IPS-NIHi11 (cell line): ENCODE results near the gene AP3D1.

Source experiments
- DNase-seq: peaks from one replicate; pipeline ENCODE4 v3.0.0; 2012; ENCODE audit warnings: mixed read lengths, low spot score

The AP3D1 gene

DNA sequence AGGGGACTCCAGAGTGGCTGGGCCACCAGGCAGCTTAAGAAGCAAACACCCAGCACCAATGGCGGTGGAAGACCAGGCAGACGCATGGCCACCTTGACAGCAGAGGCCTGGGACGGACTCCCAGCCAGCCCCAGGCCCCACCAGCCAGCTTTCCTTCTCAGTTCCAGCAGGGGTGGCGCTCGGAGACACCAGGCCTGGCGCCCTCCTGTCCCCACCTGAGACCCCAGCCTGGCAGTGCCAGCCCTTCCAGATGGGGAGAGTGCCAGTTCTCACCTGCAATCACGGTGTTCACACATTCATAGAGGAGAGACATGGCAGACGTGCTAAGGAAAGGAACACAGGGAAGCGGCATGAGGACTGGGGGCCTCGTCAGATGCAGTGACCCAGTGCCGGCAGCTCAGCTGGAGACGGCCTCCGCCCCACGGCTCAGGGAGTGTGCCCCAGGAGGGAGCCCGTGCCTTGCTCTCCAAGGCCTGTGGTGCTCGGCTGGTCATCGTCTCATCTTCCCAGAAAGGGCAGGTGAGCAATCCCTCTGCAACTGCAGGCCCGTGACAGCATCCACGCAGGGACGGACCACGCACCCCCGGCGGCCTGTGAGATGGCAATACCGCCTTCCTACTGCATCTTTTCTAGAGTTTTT, 24.4 kb downstream of the AP3D1 start:
- no peak for DNase-seq

DNA sequence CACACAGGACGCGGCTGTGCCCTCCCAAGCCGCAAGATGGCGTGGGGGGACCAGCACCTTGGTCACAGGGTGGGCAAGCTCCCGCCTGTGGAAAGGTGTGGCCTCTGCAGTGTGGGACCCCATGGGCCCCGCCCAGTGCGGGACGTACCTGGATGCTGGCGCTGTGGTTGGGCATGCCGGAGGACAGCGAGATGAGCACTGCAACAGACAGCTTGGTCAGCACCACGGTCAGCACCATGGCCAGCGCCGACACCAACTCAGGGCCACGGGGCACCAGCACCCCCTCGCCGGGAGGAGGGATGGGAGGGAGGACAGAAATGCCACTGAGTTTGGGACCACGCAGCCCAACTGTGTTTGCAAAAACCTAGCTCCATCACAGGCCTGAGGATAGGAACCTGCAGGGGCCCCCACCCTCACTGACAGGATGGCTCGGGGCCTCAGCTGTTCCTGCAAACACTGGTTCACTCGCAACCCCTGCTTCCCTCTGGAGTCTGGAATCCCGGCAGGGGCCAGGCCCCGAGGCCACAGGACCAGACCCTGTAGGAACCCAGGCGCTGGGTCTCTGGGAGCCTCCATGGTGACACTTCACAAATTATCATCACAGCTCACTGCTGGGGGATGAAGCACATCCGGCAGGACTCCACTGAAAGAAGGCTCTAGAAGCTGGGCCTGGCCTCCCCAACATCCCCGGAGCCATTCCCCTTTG, 27.5 kb downstream of the AP3D1 start:
- DNase-seq, result peak; percentile 93

GRCh38 chr19:2122982-2123381, 28.4 kb downstream of the AP3D1 start:
- no peak for DNase-seq

DNA sequence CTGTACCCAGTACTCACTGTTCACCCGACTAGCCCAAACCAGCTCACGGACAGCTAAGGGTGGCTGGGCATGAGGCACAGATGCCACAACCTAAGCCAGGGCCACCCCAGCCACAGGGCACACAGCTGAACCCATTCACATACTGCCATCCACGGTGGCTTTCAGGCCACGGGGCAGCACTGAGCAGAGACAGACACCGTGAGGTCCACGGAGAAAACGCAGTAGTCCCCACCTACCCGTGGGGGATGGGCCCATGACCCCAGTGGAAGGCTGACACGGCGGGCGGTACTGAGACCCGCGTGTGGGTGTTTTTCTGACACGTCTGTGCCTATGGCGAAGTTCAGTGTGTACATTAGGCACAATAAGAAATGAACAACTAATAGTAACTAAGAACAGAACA, 29.1 kb downstream of the AP3D1 start:
- DNase-seq, result no peak

DNA sequence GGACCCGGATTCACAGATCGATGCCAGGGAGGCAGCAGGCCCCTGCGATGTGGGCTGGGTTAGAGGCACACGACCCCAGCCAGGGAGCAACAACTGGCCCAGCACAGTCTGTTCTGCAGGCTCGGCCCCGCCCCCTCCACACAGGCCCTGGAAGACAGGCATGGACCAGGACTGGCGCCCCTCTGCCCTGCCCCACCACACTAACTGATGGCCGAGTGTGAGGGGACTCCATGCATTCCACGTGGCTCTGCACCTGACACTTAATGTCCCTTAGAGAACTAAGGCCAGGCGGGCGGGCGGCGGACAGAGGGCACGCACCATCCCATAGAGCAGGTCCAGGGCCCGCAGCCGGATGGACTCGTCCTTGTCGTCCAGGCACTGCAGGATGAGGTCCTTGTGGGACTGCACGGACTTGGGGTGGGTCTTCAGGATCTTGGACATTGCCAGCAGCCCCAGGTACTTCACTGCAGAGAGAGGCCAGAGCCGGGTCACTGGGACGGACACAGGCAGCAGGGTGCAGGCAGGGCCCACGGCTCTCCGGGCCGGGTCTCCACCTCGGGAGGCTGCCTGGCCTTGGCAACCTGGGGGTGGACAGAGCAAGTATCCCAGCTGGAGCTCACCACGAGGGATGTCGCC, 29.8 kb downstream of the AP3D1 start:
- DNase-seq, result no peak

GRCh38 chr19:2120821-2121220, 30.5 kb downstream of the AP3D1 start:
- no peak for DNase-seq

DNA sequence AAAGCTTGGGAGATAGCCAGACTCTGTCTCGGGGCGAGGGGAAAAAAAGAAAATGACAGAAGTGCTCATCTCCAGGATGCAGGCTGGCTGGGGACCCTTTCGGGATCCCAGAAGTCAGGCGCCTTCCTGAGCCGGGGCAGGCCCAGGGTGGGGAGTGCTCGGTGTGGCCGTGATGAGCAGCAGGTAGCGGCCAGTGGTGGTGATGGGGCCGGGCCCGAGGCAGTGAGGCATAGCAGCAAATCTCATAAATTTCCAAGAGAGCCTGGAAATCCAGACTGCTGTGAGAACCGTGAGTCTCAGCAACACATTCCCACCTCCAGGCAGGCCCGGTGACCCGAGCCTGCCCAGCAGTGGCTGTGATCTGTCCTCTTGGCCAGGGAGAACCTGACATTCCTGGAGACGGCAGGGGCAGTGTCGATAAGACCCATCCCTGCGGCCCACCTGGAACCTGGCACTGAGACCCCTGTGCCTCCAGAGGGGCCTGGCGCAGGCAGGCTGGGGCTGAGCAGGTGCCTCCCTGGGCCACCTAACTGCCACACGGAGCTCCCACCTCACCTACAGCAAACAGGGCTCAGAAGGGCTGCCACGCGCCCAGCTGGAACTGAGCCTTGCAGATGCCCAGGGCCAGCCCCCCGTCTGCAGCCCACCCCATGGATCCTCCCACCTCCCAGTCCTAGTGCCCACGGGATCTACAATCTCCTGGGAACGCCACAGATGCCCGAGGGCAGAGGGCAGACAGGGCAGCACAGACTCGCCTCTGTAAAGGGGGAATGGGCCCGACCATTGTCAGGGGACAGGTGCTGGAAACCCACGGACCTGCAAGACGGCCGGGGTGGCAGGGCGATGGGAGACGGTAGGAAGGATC, 31.2 kb downstream of the AP3D1 start:
- no peak for DNase-seq

- DNase-seq, result no peak
Measured at GRCh38 chr19:2118438-2118837, 32.9 kb downstream of the AP3D1 start.

DNA sequence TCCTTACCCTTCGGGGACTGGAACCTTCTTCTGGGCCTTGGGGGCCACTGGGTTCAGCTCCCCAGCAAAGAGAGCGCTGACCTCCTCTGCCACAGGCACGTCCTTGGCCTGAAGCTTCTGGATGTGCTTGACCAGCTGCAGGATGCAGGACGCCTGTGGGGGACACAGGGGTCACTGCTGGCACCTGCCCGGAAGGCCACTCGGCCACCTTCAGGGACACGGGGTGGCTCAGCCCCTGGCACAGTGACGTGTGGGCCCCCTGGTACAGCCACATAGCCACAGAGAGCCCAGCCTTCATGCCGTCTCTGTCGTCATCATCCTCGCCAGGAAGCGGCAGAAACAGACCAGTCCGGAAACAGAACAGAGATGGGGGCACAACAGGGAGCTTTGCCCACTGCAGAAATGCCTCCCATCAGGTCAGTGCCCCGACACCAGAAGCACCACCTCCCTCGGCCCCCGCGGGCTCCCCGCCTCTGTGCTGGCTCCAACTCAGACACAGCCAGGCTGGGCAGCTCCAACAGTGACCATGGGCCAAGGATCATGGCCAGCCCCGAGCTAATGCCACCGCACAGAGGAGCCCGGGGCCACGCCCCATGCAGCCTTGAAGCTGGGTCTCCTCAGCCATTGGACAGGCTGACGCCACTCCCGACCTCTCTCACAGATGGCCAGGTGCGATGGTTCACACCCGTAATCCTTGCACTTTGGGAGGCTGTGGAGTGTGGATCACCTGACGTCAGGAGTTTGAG, 34.0 kb downstream of the AP3D1 start:
- DNase-seq, result no peak

GRCh38 chr19:2116507-2116906, 34.9 kb downstream of the AP3D1 start:
- DNase-seq, result no peak

DNA sequence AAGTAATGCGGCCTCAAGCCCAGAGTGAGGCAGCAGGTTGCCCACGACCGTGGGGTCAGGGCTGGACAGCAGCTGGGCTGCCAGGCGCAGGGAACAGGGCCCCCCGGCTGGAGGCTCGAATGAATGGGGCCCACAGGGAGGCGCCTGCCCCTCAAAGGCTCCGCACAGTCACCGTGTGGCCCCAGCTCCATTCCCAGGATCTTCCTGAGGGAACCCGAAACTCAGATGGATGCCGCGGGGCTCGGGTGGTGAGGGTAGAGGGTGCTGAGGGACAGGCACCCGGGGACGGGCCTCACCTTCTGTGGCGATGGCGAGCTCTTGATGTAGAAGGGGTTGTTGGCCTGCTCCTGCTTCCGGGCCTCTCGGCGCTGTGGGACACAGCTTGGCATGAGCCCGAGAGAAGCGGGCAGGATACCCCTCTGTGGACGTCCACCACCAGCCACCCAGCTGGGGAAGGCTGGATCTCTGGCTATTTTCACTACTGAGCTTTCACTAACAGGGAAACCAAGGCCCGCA, 35.4 kb downstream of the AP3D1 start:
- no peak for DNase-seq

DNA sequence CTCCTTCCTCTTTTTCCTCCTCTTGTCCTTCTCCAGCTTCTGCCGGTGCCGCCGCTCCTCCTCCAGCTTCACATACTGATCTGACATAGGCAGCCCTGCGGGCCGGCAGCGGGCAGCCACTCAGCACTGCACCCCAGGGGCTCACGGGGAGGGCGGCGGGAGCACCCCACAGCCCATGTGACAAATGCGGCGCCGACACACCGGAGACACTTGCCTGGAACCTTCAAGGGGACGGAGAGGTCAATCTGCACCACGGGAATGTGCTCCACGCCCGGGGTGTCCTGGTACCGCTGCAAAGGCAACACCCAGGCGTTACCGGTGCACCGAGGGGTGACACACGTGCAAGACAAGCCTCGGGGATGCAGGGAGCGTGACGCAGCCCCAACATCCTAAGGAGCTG, 36.0 kb downstream of the AP3D1 start:
- no peak for DNase-seq

DNA sequence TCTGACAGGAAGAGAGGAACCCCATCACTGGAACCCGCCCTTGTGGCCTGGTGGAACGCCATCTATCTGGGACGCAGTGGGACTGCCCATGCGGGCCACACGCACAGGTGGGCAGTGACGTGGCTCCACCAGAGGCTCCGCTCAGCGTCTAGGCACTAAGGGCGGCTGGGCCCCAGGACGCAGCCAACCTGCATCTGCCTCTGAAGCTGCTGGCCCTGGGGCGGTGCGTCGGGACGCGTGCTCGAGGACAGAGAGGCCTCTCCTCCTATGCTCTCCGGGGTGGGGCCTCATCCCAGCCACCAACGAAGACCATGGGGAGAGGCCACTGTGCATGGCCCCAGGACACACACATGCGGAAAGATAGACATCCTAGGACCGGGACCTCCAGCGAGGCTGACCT, 36.5 kb downstream of the AP3D1 start:
- no peak for DNase-seq

DNA sequence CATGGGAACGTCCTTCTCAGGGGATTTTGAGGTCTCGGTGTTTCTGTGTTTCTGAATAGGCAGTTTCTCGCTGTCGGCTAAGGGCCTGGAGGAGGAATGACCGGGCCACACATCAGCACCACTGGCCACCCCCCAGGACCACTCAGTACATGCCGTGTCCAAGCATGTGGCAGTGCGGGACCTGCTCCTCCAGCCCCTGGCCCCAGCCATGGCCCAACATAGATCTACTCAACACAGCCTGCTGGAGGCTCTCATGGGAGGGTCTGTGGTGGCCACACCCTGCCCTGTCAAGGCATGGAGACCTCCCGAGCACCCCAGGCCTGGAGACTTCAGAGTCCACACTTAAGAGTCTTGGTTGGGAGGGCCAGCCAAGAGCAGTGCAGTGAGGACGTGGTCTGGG, 37.1 kb downstream of the AP3D1 start:
- no peak for DNase-seq

DNA sequence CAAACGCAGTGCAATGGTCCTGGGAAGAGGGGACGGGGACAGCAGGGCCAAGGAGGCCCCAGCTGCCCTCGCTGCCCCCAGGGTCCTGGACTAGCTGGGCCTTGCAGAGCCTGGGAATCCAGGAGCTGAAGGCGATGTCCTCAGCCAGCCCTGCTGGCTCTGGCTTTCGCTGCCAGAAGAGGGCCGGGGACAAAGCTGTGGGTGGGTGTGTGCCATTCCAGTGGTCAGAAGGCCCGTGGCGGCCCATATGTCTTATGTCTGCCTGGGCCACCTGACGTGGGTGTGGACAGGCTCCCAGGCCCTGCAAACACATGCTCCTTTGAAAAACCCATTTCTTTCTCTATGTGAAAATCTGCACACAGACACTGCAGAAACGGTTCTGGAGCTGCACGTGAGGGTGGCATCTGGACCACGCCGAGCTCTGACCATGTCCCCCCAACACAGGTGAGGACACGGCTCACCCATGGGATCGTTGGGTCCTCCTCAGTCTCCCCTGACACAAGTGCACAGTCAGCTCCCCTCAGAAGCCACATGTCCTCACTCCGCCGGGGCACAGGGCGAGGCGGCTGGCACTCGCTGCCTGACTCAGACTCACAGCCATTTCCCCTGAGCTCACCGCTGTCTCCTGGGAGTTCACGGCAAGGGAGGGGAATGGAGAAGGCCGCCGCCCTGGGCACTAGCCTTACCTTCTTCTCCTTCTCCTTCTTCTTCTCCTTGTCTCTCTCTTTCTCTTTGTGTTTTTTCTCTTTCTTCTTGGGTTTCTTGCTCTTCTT, 37.7 kb downstream of the AP3D1 start:
- DNase-seq, result no peak

- no peak for DNase-seq
Measured at GRCh38 chr19:2112516-2113320, 38.6 kb downstream of the AP3D1 start.

GRCh38 chr19:2111886-2112285, 39.5 kb downstream of the AP3D1 start:
- no peak for DNase-seq

- DNase-seq, result no peak
Measured at GRCh38 chr19:2111425-2111824, 39.9 kb downstream of the AP3D1 start.

- peak; percentile 77 for DNase-seq
Measured at GRCh38 chr19:2110822-2111221, 40.5 kb downstream of the AP3D1 start.
